B cell (primary cell): Measurements from ENCODE around the gene FBLN5. TPM values are rescaled to one million over a fixed set of nuclear protein-coding genes. Genes with fewer than 3 reads are reported as not detected.

Source experiments
- ATAC-seq: fragments of 200-7000 bp; cut with Tn5 transposase; one replicate; pipeline ENCODE4 v1.10.0; 2021; ENCODE audit warnings: low read depth, mild to moderate bottlenecking, moderate number of reproducible peaks, moderate library complexity
- CTCF ChIA-PET: fragments of 350-600 bp; sonication (Branson Sonifier 250); formaldehyde crosslinking; loops from one replicate; lab custom pipeline; 2021; ENCODE audit warnings: antibody characterized with exemption, inconsistent platforms; lab: Charles Lee
- POLR2A ChIA-PET: fragments of 350-600 bp; sonication (Branson Sonifier 250); formaldehyde crosslinking; loops from one replicate; lab custom pipeline; 2021; ENCODE audit warnings: antibody characterized with exemption; lab: Charles Lee
- DNase-seq: peaks from one replicate; pipeline ENCODE4 v3.0.0; 2013
- H2AFZ ChIP-seq: 2 replicates; pipeline ENCODE4 v1.6.1; 2012; ENCODE audit warnings: mild to moderate bottlenecking, low read depth, low read length; ENCODE audit not compliant: insufficient read depth, poor library complexity, severe bottlenecking
- H3K27ac ChIP-seq, 2 donors: 1 replicate in 1 of 2; 2 replicates in 1 of 2; pipeline ENCODE4 v1.5.1; 2012 to 2013; ENCODE audit warnings: low read length in 2 of 2, mild to moderate bottlenecking in 2 of 2, moderate library complexity in 1 of 2
- H3K27me3 ChIP-seq, 4 experiments: fragments of 200-600 bp in 1 of 4; sonication (generic) in 1 of 4; replicated peaks in 1 of 4; 1 replicate in 2 of 4; 2 replicates in 2 of 4; pipeline versions ENCODE4 v1.6.1 to v1.7.0; 2013 to 2016; ENCODE audit warnings: low read length in 3 of 4, mild to moderate bottlenecking in 2 of 4, mixed read lengths in 1 of 4, moderate library complexity in 1 of 4; ENCODE audit not compliant: insufficient read depth in 4 of 4, control insufficient read depth in 3 of 4; ENCODE audit errors: control extremely low read depth in 1 of 4
- H3K36me3 ChIP-seq, 2 experiments: replicated peaks in 1 of 2; 1 replicate in 1 of 2; 2 replicates in 1 of 2; pipeline versions ENCODE4 v1.6.1 to v1.7.1; 2013; ENCODE audit warnings: low read length in 1 of 2; ENCODE audit not compliant: insufficient read depth in 2 of 2, control insufficient read depth in 1 of 2; ENCODE audit errors: control extremely low read depth in 1 of 2, extremely low read depth in 1 of 2
- H3K4me1 ChIP-seq, 2 donors: fragments of 200-600 bp in 1 of 2; sonication (generic) in 1 of 2; 1 replicate in 1 of 2; 2 replicates in 1 of 2; pipeline versions ENCODE4 v1.5.1 to v1.6.1; 2013 to 2017; ENCODE audit warnings: low read length in 2 of 2; ENCODE audit not compliant: control insufficient read depth in 2 of 2, insufficient read depth in 2 of 2
- H3K4me2 ChIP-seq: replicated peaks from 2 replicates; pipeline ENCODE3; 2012; ENCODE audit warnings: mild to moderate bottlenecking, low read depth, low read length; ENCODE audit not compliant: poor library complexity, severe bottlenecking
- H3K4me3 ChIP-seq, 5 experiments: fragments of 200-600 bp in 1 of 5; sonication (generic) in 1 of 5; 1 replicate in 3 of 5; 2 replicates in 2 of 5; pipeline versions ENCODE4 v1.5.1 to v1.7.0; 2011 to 2016; ENCODE audit warnings: low read length in 4 of 5, mild to moderate bottlenecking in 4 of 5, low read depth in 2 of 5, control low read depth in 1 of 5, moderate library complexity in 1 of 5; ENCODE audit not compliant: insufficient read depth in 1 of 5; ENCODE audit errors: control extremely low read depth in 1 of 5, extremely low read depth in 1 of 5
- H3K79me2 ChIP-seq: fragments of 200-600 bp; sonication (generic); one replicate; pipeline ENCODE4 v1.6.0; 2016; ENCODE audit warnings: low read length; ENCODE audit not compliant: control insufficient read depth, insufficient read depth
- H3K9ac ChIP-seq: fragments of 200-600 bp; sonication (generic); 2 replicates; pipeline ENCODE4 v1.6.1; 2017; ENCODE audit warnings: mild to moderate bottlenecking, low read length, moderate library complexity
- H3K9me3 ChIP-seq, 3 donors: one replicate each; pipeline versions ENCODE4 v1.6.1 to v1.7.1; 2013; ENCODE audit warnings: low read length in 2 of 3; ENCODE audit not compliant: control insufficient read depth in 2 of 3, insufficient read depth in 1 of 3; ENCODE audit errors: control extremely low read depth in 1 of 3
- H4K20me1 ChIP-seq: 2 replicates; pipeline ENCODE4 v1.6.0; 2012; ENCODE audit warnings: mild to moderate bottlenecking, low read length; ENCODE audit not compliant: insufficient read depth, control insufficient read depth, poor library complexity, severe bottlenecking
- H3K27ac Mint-ChIP-seq: one replicate; pipeline ENCODE4 v1.8.0; 2021; ENCODE audit warnings: mixed read lengths
- H3K27me3 Mint-ChIP-seq: one replicate; pipeline ENCODE4 v1.8.0; 2021; ENCODE audit warnings: mixed read lengths
- H3K4me1 Mint-ChIP-seq: one replicate; pipeline ENCODE4 v1.8.0; 2021; ENCODE audit warnings: mixed read lengths
- H3K4me3 Mint-ChIP-seq: one replicate; pipeline ENCODE4 v1.8.0; 2021; ENCODE audit warnings: mixed read lengths
- H3K9me3 Mint-ChIP-seq: one replicate; pipeline ENCODE4 v1.8.0; 2022; ENCODE audit warnings: mixed read lengths; ENCODE audit not compliant: insufficient read depth
- EZH2 ChIP-seq: IDR thresholded peaks from 2 replicates; pipeline ENCODE4 v1.6.1; 2012; ENCODE audit warnings: borderline replicate concordance, low read depth, mild to moderate bottlenecking, moderate library complexity, low read length; ENCODE audit not compliant: insufficient read depth, poor library complexity, severe bottlenecking
- WGBS: methylation state at CpG from one replicate; pipeline ENCODE4 v1.1.5; 2013; ENCODE audit warnings: missing lambda C conversion rate; ENCODE audit not compliant: insufficient coverage; 5-methylcytosine and 5-hydroxymethylcytosine counted together
- intact Hi-C: fragments of 100-400 bp; cut with micrococcal nuclease; formaldehyde crosslinking; loops from one replicate; pipeline ENCODE4 v1.10.0; 2022
- polyA plus RNA-seq: library from polyadenylated mRNA; depleted of rRNA; stranded (reverse); fragments of >200 nt; gene quantifications from 2 replicates; pipeline ENCODE4 v1.2.3, GENCODE V29; 2012
- total RNA-seq, 2 donors: library from RNA; stranded (reverse); fragments of 120-200 nt in 1 of 2; gene quantifications; 1 replicate in 1 of 2; 2 replicates in 1 of 2; pipeline versions ENCODE4 v1.2.3 to v1.2.4, GENCODE V29; 2013 to 2022
- TF ChIP-seq, protein P1 (sequence below): fragments of 200-600 bp; IDR thresholded peaks from one replicate; pipeline ENCODE4 v1.8.0; 2022; ENCODE audit warnings: antibody characterized with exemption, mild to moderate bottlenecking

Gene FBLN5
- total and polyA plus RNA-seq, 2 donors (not counting 1 experiment from before 2014, with no cell fraction given), result 0.31 to 0.37 TPM

DNA sequence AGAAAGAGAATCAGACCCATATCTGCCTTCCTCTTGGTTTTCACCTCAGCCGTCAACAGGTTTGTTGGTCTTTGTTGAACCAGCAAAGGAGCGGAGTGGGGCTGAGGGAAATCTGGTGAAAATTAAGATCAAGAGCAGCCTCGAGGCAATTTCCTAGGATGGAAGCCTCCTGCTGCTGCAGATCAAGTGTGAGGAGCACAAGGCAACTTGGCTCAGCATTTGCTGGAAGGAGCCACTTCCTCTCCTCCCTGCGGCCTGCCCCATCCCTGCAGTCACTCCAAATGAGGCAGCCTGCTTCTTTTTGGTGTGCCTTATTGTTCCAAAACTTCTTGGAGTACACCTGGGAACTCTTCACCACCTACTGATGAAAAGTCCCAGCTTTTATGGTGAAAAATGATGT lies 85.1 kb downstream of the FBLN5 start:
- POLR2A ChIA-PET, result no interaction called here

DNA sequence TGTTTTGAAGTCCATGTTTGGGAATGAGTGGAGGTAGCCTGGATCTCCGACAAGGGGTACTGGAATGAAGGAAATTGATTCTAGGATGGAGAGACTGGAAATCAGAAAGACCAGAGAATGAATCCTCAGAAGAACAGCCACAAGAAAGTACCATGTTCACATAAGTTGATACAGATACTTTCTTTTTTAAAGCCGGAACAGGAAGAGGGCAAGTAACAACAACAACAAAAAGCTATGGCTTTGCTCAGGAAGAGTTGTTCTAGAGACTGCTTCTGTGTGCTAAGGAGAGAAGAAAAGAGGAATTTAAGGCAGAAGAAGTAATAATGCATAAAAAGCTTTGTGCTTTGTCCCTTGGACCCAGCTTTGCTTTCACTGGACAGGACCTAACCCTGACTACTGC lies 86.4 kb downstream of the FBLN5 start:
- ATAC-seq (no peak), DNase-seq (no peak)
- H3K4me2 ChIP-seq, result peak overlapping the region; percentile 9
- H3K27me3 ChIP-seq, result peaks cover 0 to 2% (median 0%) of the 10 kb centered on the region in 4 experiments
- intact Hi-C loops, result no loop called here
- H2AFZ ChIP-seq, result peak overlapping the region; percentile 23
- no peaks in the 10 kb centered on the region for H3K9me3 Mint-ChIP-seq
- H3K9me3 ChIP-seq, result no peaks in the 10 kb centered on the region
- H3K79me2 ChIP-seq, result no peaks in the 10 kb centered on the region
- no CpG with 5 or more reads among the region's 2 CpGs for WGBS
- H4K20me1 ChIP-seq, result no peaks in the 10 kb centered on the region
- H3K4me3 ChIP-seq, result no peak overlapping the region
- TF ChIP-seq, protein P1, sequence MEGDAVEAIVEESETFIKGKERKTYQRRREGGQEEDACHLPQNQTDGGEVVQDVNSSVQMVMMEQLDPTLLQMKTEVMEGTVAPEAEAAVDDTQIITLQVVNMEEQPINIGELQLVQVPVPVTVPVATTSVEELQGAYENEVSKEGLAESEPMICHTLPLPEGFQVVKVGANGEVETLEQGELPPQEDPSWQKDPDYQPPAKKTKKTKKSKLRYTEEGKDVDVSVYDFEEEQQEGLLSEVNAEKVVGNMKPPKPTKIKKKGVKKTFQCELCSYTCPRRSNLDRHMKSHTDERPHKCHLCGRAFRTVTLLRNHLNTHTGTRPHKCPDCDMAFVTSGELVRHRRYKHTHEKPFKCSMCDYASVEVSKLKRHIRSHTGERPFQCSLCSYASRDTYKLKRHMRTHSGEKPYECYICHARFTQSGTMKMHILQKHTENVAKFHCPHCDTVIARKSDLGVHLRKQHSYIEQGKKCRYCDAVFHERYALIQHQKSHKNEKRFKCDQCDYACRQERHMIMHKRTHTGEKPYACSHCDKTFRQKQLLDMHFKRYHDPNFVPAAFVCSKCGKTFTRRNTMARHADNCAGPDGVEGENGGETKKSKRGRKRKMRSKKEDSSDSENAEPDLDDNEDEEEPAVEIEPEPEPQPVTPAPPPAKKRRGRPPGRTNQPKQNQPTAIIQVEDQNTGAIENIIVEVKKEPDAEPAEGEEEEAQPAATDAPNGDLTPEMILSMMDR, result no peak
- TF ChIP-seq EZH2, result no peak
- peak overlapping the region; percentile 6 for H3K27ac Mint-ChIP-seq
- peaks cover 12% of the 10 kb centered on the region for H3K4me1 Mint-ChIP-seq
- ChIA-PET POLR2A (no interaction called here), CTCF (no interaction called here)
- peaks cover 22 to 24% of the 10 kb centered on the region in 2 donors for H3K4me1 ChIP-seq
- no peak overlapping the region for H3K27ac ChIP-seq
- H3K9ac ChIP-seq, result no peak overlapping the region
- H3K36me3 ChIP-seq, result no peaks in the 10 kb centered on the region
- H3K27me3 Mint-ChIP-seq, result peaks cover 12% of the 10 kb centered on the region
- H3K4me3 Mint-ChIP-seq, result no peak overlapping the region

More for the DNA sequence above, 85.1 kb downstream of the FBLN5 start:
- DNase-seq (no peak), ATAC-seq (no peak)
- CTCF ChIA-PET, result no interaction called here
- 85% methylated on average over 3 of the region's 4 CpGs for WGBS
- Mint-ChIP-seq H3K9me3 (no peaks in the 10 kb centered on the region), H3K27ac (no peak overlapping the region), H3K27me3 (peaks cover 12% of the 10 kb centered on the region), H3K4me3 (no peak overlapping the region), H3K4me1 (peaks cover 24% of the 10 kb centered on the region)
- H3K27ac ChIP-seq, result no peak overlapping the region
- H3K36me3 ChIP-seq, result no peaks in the 10 kb centered on the region
- H3K4me1 ChIP-seq, result peaks cover 31 to 34% of the 10 kb centered on the region in 2 donors
- intact Hi-C loops, result no loop called here
- peaks cover 0 to 2% (median 0%) of the 10 kb centered on the region in 4 experiments for H3K27me3 ChIP-seq
- H3K9ac ChIP-seq, result no peak overlapping the region
- H3K9me3 ChIP-seq, result no peaks in the 10 kb centered on the region
- H3K4me2 ChIP-seq, result no peak overlapping the region
- H2AFZ ChIP-seq, result no peak overlapping the region
- no peaks in the 10 kb centered on the region for H4K20me1 ChIP-seq
- TF ChIP-seq, protein P1, result no peak
- no peak for TF ChIP-seq EZH2
- no peaks in the 10 kb centered on the region for H3K79me2 ChIP-seq
- no peak overlapping the region for H3K4me3 ChIP-seq
